ENCODE measurements around the gene KRTAP10-12. TPM values are rescaled to one million over a fixed set of nuclear protein-coding genes. Genes with fewer than 3 reads are reported as not detected.

KRTAP10-12 gene
- polyA plus RNA-seq, 3 donors, result not detected

DNA sequence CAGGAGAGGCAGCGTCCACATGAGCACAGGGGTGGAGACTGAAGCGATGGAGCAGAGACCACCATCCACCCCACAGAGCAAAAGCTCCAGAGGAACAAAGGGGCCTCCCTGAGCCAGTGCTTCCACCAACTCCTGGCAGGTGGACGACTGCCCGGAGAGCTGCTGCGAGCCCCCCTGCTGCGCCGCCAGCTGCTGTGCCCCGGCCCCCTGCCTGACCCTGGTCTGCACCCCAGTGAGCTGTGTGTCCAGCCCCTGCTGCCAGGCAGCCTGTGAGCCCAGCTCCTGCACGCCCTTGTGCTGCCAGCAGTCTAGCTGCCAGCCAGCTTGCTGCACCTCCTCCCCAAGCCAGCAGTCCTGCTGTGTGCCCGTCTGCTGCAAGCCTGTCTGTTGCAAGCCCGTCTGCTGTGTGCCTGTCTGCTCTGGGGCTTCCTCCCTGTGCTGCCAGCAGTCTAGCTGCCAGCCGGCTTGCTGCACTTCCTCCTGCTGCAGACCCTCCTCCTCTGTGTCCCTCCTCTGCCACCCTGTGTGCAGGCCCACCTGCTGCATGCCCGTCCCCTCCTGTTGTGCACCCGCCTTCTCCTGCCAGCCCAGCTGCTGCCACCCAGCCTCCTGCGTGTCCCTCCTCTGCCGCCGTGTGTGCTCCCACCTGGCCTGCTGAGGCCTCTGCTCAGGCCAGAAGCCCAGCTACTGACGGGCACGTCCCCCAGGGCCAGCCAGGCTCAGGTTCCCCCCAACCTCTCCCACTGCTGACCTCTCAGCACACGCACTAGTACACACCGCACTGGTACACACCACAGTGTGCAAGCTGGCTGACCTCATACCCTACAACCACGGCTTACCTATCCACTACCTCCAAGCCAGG is 5.4 kb downstream of the KRTAP10-12 start:
- Histone ChIP-seq H3K4me2 (replicated peaks; ENCODE audit: extremely low read depth, low read length, poor library complexity, severe bottlenecking) (no peak overlapping the region), H3K4me1 (ENCODE audit: control insufficient read depth in 1 of 2, insufficient read depth in 2 of 2, low read length in 2 of 2) (no peaks in the 10 kb centered on the region), H2AFZ (ENCODE audit: insufficient read depth, low read depth, low read length, poor library complexity, severe bottlenecking) (no peak overlapping the region), H3K4me3 (replicated peaks in 1 of 3; ENCODE audit: low read depth in 2 of 3, low read length in 3 of 3) (no peak overlapping the region), H4K20me1 (ENCODE audit: insufficient read depth, low read length) (no peaks in the 10 kb centered on the region), H3K27me3 (ENCODE audit: control insufficient read depth in 2 of 2, insufficient read depth in 2 of 2, low read length in 2 of 2) (peaks cover 15 to 72% of the 10 kb centered on the region in 2 donors), H3K27ac (ENCODE audit: low read depth in 1 of 2, low read length in 2 of 2) (no peak overlapping the region), H3K79me2 (ENCODE audit: insufficient read depth, low read length) (no peaks in the 10 kb centered on the region), H3K9ac (ENCODE audit: insufficient read depth, low read length, poor library complexity, severe bottlenecking) (no peak overlapping the region), H3K36me3 (replicated peaks in 1 of 2; ENCODE audit: control insufficient read depth in 1 of 2, insufficient read depth in 2 of 2, low read length in 2 of 2) (no peaks in the 10 kb centered on the region), H3K9me3 (replicated peaks in 1 of 2; ENCODE audit: control insufficient read depth in 1 of 2, insufficient read depth in 1 of 2, low read length in 2 of 2) (peaks cover 7 to 11% of the 10 kb centered on the region in 2 donors)
- 75% methylated on average over 19 of the region's 22 CpGs for WGBS (ENCODE audit: insufficient coverage)
- Mint-ChIP-seq H3K36me3 (peaks cover 0 to 8% of the 10 kb centered on the region in 2 donors), H3K9me3 (peaks cover 8 to 32% (median 21%) of the 10 kb centered on the region in 7 donors), H3K27ac (no peak overlapping the region), H3K27me3 (ENCODE audit: low read depth in 3 of 3) (peaks cover 74 to 97% (median 74%) of the 10 kb centered on the region in 3 donors), H3K4me3 (peak overlapping the region in 1 of 2 donors; percentile 2), H3K4me1 (no peaks in the 10 kb centered on the region)
- TF ChIP-seq, protein P1, sequence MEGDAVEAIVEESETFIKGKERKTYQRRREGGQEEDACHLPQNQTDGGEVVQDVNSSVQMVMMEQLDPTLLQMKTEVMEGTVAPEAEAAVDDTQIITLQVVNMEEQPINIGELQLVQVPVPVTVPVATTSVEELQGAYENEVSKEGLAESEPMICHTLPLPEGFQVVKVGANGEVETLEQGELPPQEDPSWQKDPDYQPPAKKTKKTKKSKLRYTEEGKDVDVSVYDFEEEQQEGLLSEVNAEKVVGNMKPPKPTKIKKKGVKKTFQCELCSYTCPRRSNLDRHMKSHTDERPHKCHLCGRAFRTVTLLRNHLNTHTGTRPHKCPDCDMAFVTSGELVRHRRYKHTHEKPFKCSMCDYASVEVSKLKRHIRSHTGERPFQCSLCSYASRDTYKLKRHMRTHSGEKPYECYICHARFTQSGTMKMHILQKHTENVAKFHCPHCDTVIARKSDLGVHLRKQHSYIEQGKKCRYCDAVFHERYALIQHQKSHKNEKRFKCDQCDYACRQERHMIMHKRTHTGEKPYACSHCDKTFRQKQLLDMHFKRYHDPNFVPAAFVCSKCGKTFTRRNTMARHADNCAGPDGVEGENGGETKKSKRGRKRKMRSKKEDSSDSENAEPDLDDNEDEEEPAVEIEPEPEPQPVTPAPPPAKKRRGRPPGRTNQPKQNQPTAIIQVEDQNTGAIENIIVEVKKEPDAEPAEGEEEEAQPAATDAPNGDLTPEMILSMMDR (IDR thresholded peaks at IDR 0.05), result no peak
- no peak for DNase-seq
- intact Hi-C loops (cut with micrococcal nuclease), result no loop called here

DNA sequence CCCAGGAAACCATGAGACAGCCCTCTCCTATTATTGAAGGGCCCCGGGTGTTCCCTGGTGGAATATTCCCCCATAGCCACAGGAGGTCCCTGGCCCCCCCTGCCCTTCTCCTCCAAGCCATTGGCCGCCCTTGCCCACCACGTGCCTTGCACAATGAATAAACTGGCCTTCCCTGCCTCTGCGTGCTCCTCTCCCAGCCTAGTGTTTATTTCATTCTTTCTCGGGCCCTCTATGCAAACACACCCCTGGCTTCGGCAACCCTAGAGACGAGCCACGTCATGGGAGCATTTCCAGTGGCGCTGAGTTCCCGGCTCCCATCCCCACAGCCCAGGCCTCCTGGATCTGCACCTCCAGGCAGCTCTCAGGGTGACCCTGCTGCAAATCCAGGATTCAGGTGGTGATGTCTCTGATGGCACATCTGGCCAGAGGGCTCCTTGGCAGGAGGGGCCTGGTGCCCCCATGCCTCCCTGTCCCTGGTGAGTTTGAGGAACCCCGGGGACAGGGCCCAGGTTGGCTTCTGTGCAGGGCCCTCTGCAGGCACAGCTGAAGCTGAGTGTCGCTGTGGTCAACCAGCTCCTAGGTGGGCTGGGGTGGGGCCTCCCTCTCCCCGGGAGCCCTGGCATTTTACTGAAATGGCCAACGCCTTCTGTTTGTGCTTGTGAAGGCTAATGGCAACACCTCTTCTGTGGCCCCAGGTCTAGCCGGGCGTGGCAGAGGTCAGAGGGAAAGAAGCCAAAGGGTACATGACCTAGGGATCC is 6.2 kb downstream of the KRTAP10-12 start:
- Mint-ChIP-seq H3K27me3 (ENCODE audit: low read depth in 3 of 3) (peaks cover 74 to 97% (median 74%) of the 10 kb centered on the region in 3 donors), H3K4me1 (no peaks in the 10 kb centered on the region), H3K36me3 (peaks cover 0 to 8% of the 10 kb centered on the region in 2 donors), H3K4me3 (no peak overlapping the region), H3K9me3 (peaks cover 8 to 35% (median 20%) of the 10 kb centered on the region in 7 donors), H3K27ac (no peak overlapping the region)
- Histone ChIP-seq H3K9me3 (replicated peaks in 1 of 2; ENCODE audit: control insufficient read depth in 1 of 2, insufficient read depth in 1 of 2, low read length in 2 of 2) (peaks cover 7 to 11% of the 10 kb centered on the region in 2 donors), H3K27ac (ENCODE audit: low read depth in 1 of 2, low read length in 2 of 2) (no peak overlapping the region), H3K4me1 (ENCODE audit: control insufficient read depth in 1 of 2, insufficient read depth in 2 of 2, low read length in 2 of 2) (no peaks in the 10 kb centered on the region), H2AFZ (ENCODE audit: insufficient read depth, low read depth, low read length, poor library complexity, severe bottlenecking) (no peak overlapping the region), H3K4me3 (replicated peaks in 1 of 3; ENCODE audit: low read depth in 2 of 3, low read length in 3 of 3) (no peak overlapping the region), H3K79me2 (ENCODE audit: insufficient read depth, low read length) (no peaks in the 10 kb centered on the region), H4K20me1 (ENCODE audit: insufficient read depth, low read length) (no peaks in the 10 kb centered on the region), H3K4me2 (replicated peaks; ENCODE audit: extremely low read depth, low read length, poor library complexity, severe bottlenecking) (no peak overlapping the region), H3K27me3 (ENCODE audit: control insufficient read depth in 2 of 2, insufficient read depth in 2 of 2, low read length in 2 of 2) (peaks cover 21 to 72% of the 10 kb centered on the region in 2 donors), H3K36me3 (replicated peaks in 1 of 2; ENCODE audit: control insufficient read depth in 1 of 2, insufficient read depth in 2 of 2, low read length in 2 of 2) (no peaks in the 10 kb centered on the region), H3K9ac (ENCODE audit: insufficient read depth, low read length, poor library complexity, severe bottlenecking) (no peak overlapping the region)
- DNase-seq, result no peak
- TF ChIP-seq, protein P1 (IDR thresholded peaks at IDR 0.05), result no peak
- intact Hi-C loops (cut with micrococcal nuclease), result no loop called here
- WGBS (ENCODE audit: insufficient coverage), result 55% methylated on average over 15 of the region's 16 CpGs

Measured in CD14-positive monocyte (primary cell).